ENCODE data around the gene ZBTB34.

Gene ZBTB34

GRCh38 chr9:126926364-126926763 lies 65.9 kb downstream of the ZBTB34 start:
- no peak for DNase-seq (ENCODE audit: low spot score)

GRCh38 chr9:126927419-126927818 lies 67.0 kb downstream of the ZBTB34 start:
- no peak for DNase-seq (ENCODE audit: low spot score)

GRCh38 chr9:126932871-126933321 lies 72.5 kb downstream of the ZBTB34 start:
- DNase-seq (ENCODE audit: low spot score) = no peak

- DNase-seq (ENCODE audit: low spot score) = no peak
Measured at GRCh38 chr9:126933334-126933980, 73.0 kb downstream of the ZBTB34 start.

GRCh38 chr9:126934441-126934840 lies 74.0 kb downstream of the ZBTB34 start:
- DNase-seq (ENCODE audit: low spot score) = no peak

Data from left forelimb (tissue), 1 donor.